Thyroid gland (tissue), 4 donors: Measurements from ENCODE around the gene SPAG6. TPM values are rescaled to one million over a fixed set of nuclear protein-coding genes. Genes with fewer than 3 reads are reported as not detected.

Experiments used
- DNase-seq, 2 donors: peaks; one replicate each; pipeline ENCODE4 v3.0.0-alpha.2; 2019
- H3K27ac ChIP-seq, 3 donors: fragments of 200-600 bp; sonication (generic); 1 replicate in 2 of 3; 2 replicates in 1 of 3; pipeline ENCODE4 v1.5.1; 2016 to 2019; ENCODE audit warnings: mild to moderate bottlenecking in 1 of 3, moderate library complexity in 1 of 3
- H3K27me3 ChIP-seq: fragments of 200-600 bp; sonication (generic); one replicate; pipeline ENCODE4 v1.5.1; 2019
- H3K36me3 ChIP-seq, 2 donors: fragments of 200-600 bp; sonication (generic); one replicate each; pipeline ENCODE4 v1.5.1; 2016 to 2019
- H3K4me1 ChIP-seq, 2 donors: fragments of 200-600 bp; sonication (generic); one replicate each; pipeline ENCODE4 v1.5.1; 2017 to 2019
- H3K4me3 ChIP-seq, 3 donors: fragments of 200-600 bp; sonication (generic); replicated peaks in 1 of 3; 1 replicate in 2 of 3; 2 replicates in 1 of 3; pipeline ENCODE4 v1.5.1; 2016; ENCODE audit warnings: mild to moderate bottlenecking in 1 of 3
- H3K9me3 ChIP-seq: fragments of 200-600 bp; sonication (generic); one replicate; pipeline ENCODE4 v1.5.1; 2017
- CTCF ChIP-seq, 6 experiments: fragments of 200-600 bp in 3 of 6; fragments of 450-650 bp in 3 of 6; sonication (generic) in 3 of 6; IDR thresholded peaks; one replicate each; pipeline ENCODE4 v1.5.1; 2016 to 2019; ENCODE audit warnings: antibody characterized with exemption in 6 of 6, mild to moderate bottlenecking in 2 of 6, inconsistent platforms in 1 of 6, moderate library complexity in 1 of 6
- POLR2A ChIP-seq, 2 donors: fragments of 450-650 bp; IDR thresholded peaks; one replicate each; pipeline ENCODE4 v1.6.1; 2017; ENCODE audit warnings: antibody characterized with exemption in 2 of 2, mild to moderate bottlenecking in 2 of 2, moderate library complexity in 1 of 2
- WGBS, 2 donors: methylation state at CpG; one replicate each; pipeline ENCODE4 v1.1.5; 2017; 5-methylcytosine and 5-hydroxymethylcytosine counted together
- intact Hi-C: fragments of 100-400 bp; cut with DNase I; formaldehyde crosslinking; loops from one replicate; pipeline ENCODE4 v1.15.1; 2023
- total RNA-seq, 4 donors: library from RNA; depleted of rRNA; stranded (reverse); fragments of >200 nt; gene quantifications; one replicate each; pipeline ENCODE4 v1.2.3, GENCODE V29; 2016

The SPAG6 gene
- total RNA-seq, 4 donors from 2014 or later: 0.27 TPM; not detected in 3

DNA sequence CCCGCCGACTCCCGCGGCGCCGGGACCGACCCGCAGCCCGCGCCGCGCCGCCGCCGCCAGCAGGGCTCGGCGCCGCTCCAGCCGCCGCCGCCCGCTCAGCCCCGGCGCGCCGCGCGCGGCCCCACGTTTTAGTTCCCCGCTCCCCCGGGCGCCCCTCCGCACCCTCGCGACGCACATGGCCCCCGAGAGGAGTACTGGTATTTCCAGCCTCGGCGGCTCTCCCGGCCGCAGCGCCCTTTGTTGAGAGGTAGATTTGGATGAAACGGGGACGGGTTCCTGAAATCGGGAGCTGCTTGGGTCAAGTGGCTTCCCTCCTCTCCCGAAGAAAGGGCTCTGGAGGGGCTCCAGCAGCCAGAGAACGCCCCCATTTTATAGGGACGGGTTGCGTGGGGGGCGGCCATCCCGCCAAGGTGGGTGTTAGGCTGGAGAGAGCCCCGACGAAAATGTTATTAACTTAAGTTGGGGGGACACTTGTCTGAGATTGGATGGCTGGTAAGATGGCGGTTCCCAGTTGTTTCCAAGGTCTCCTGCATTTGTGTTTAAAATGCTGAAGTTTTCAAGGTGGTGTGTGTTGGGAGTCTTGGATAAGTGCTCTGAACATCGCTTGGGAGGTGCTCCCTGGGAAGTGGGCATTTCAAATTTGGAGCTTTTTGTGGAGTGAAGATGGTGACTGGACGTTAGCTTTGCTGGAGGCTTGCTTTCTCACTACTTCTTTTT, 23.2 kb upstream of the SPAG6 start:
- Histone ChIP-seq H3K4me3 (peak overlapping the region in 2 of 3 donors; percentile 36 to 45), H3K4me1 (peaks cover 17 to 29% of the 10 kb centered on the region in 2 donors), H3K36me3 (no peaks in the 10 kb centered on the region), H3K27me3 (no peaks in the 10 kb centered on the region), H3K9me3 (no peaks in the 10 kb centered on the region), H3K27ac (no peak overlapping the region)
- DNase-seq: peak; percentile 17 to 31
- intact Hi-C loops: loop anchor here (10.0 kb wide), 2 partner anchors 317 to 797 kb away; partner anchors contain the start of genes DNAJC1 and SKIDA1
- WGBS, 2 donors: 12 to 20% methylated on average over 9 to 18 of the region's 57 CpGs
- TF ChIP-seq CTCF (IDR thresholded peaks at IDR 0.05) (no peak), POLR2A (IDR thresholded peaks at IDR 0.05) (no peak)

GRCh38 chr10:22322641-22323160, 22.6 kb upstream of the SPAG6 start:
- no peak for TF ChIP-seq POLR2A (IDR thresholded peaks at IDR 0.05)
- no peak for DNase-seq
- WGBS, 2 donors: 88 to 92% methylated on average over 5 of the region's 5 CpGs
- intact Hi-C loops: loop anchor here (10.0 kb wide), 2 partner anchors 318 to 798 kb away; partner anchors contain the start of genes DNAJC1 and SKIDA1
- Histone ChIP-seq H3K27me3 (no peaks in the 10 kb centered on the region), H3K27ac (no peak overlapping the region), H3K4me1 (peaks cover 13 to 28% of the 10 kb centered on the region in 2 donors), H3K36me3 (no peaks in the 10 kb centered on the region), H3K4me3 (no peak overlapping the region), H3K9me3 (no peaks in the 10 kb centered on the region)

DNA sequence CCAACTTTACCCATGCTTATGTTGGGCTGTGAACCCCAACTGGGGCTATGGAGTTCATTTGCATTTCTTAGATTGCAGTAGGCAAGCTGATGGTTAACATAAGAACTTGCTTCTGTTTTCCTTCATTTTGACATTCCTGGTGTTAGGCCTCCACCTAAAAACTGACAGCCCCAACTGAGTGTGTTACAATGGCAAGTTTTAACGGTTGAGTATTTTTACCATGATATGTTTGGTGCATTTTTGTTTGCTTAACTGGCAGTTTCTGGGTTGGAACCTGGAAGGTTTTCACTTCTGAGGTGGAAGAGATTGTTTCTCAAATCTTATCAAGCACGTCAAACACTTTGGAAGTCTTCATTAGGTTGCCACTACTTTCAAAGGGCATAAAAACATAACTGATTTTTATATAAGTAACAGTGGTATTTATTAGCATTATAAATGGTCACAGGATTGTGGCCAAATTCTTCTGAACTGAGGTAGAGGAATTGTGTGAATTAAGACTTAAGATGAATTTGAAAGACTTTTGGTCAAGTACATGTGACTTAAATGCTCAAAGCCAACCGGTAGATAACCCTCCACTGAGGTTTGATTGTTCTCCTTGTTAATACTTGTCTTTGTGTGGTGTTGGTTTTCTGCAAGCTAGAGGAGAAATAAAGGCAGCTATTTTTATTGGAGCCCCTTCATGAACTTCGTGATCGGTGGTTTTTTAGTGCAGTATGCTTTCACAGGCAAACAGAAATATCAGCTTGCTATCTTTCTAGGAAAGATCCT, 21.6 kb upstream of the SPAG6 start:
- TF ChIP-seq CTCF (IDR thresholded peaks at IDR 0.05) (no peak), POLR2A (IDR thresholded peaks at IDR 0.05) (no peak)
- WGBS, 2 donors: 91 to 97% methylated on average over 5 of the region's 5 CpGs
- intact Hi-C loops: loop anchor here (10.0 kb wide), 2 partner anchors 319 to 799 kb away; partner anchors contain the start of genes DNAJC1 and SKIDA1
- H3K27me3 ChIP-seq: no peaks in the 10 kb centered on the region
- no peak for DNase-seq
- H3K4me1 ChIP-seq: peaks cover 13 to 24% of the 10 kb centered on the region in 2 donors
- no peak overlapping the region for H3K27ac ChIP-seq
- H3K36me3 ChIP-seq: peaks cover 0 to 1% of the 10 kb centered on the region in 2 donors
- H3K9me3 ChIP-seq: no peaks in the 10 kb centered on the region
- no peak overlapping the region for H3K4me3 ChIP-seq

DNA sequence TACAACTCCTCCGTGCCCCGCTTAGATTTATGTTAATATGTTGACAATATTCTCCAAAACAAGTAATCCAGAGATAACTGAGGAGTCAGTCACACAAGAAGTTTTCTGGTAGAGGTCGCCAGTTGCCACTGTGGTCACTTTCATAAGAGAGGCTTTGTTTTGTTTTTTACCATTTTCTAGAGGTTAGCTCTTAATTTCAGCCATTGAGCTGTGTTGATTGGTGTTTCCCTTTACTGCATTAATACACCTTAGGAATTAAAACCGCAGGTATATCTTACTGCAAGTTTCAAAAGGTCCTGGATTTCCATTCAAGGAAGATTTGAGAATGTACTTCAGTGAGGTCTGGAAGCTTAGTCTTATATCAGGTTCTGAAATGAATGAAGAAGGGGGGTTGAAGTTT, 20.9 kb upstream of the SPAG6 start:
- no peak for TF ChIP-seq POLR2A (IDR thresholded peaks at IDR 0.05)
- no peak for TF ChIP-seq CTCF (IDR thresholded peaks at IDR 0.05)
- H3K4me1 ChIP-seq: peaks cover 13 to 24% of the 10 kb centered on the region in 2 donors
- intact Hi-C loops: loop anchor here (10.0 kb wide), 2 partner anchors 320 to 800 kb away; partner anchors contain the start of genes DNAJC1 and SKIDA1
- H3K9me3 ChIP-seq: no peaks in the 10 kb centered on the region
- H3K27me3 ChIP-seq: no peaks in the 10 kb centered on the region
- peaks cover 5 to 8% of the 10 kb centered on the region in 2 donors for H3K36me3 ChIP-seq
- H3K4me3 ChIP-seq: no peak overlapping the region
- H3K27ac ChIP-seq: no peak overlapping the region
- 91 to 93% methylated on average over 4 of the region's 4 CpGs for WGBS, 2 donors
- no peak for DNase-seq

- Histone ChIP-seq H3K4me1 (peaks cover 13 to 23% of the 10 kb centered on the region in 2 donors), H3K9me3 (no peaks in the 10 kb centered on the region), H3K36me3 (peaks cover 10 to 13% of the 10 kb centered on the region in 2 donors), H3K27me3 (no peaks in the 10 kb centered on the region), H3K27ac (no peak overlapping the region), H3K4me3 (peak overlapping the region in 1 of 3 donors; percentile 34)
- intact Hi-C loops: loop anchor here (10.0 kb wide), 2 partner anchors 320 to 800 kb away; partner anchors contain the start of genes DNAJC1 and SKIDA1
- DNase-seq: no peak
- TF ChIP-seq POLR2A (IDR thresholded peaks at IDR 0.05) (no peak), CTCF (IDR thresholded peaks at IDR 0.05) (no peak)
- WGBS, 2 donors: 6 to 9% methylated on average over 9 of the region's 9 CpGs
Measured at GRCh38 chr10:22324893-22325271, 20.4 kb upstream of the SPAG6 start.
